AG10803 (cell line): ENCODE measurements around the gene NTMT1.

ENCODE experiments used
- DNase-seq: peaks from one replicate; pipeline ENCODE4 v3.0.0; 2010; ENCODE audit warnings: low read depth
- H3K4me3 ChIP-seq: 2 replicates; pipeline ENCODE4 v1.5.1; 2011; ENCODE audit warnings: mild to moderate bottlenecking, low read length, control low read depth
- CTCF ChIP-seq: conservative IDR thresholded peaks from 2 replicates; pipeline ENCODE4 v1.5.1; 2011; ENCODE audit warnings: mild to moderate bottlenecking, low read length, control low read depth, inconsistent platforms

Gene NTMT1

GRCh38 chr9:129612123-129612522 lies 13.8 kb upstream of the NTMT1 start:
- H3K4me3 ChIP-seq: no peak overlapping the region
- TF ChIP-seq CTCF: no peak
- no peak for DNase-seq

- no peak for TF ChIP-seq CTCF
- H3K4me3 ChIP-seq: no peak overlapping the region
Observed at GRCh38 chr9:129612815-129613519, 13.0 kb upstream of the NTMT1 start.

GRCh38 chr9:129613520-129614175 lies 12.3 kb upstream of the NTMT1 start:
- TF ChIP-seq CTCF: no peak
- no peak for DNase-seq

More at GRCh38 chr9:129612815-129613519, 13.0 kb upstream of the NTMT1 start:
- DNase-seq: no peak

GRCh38 chr9:129614932-129615331 lies 11.0 kb upstream of the NTMT1 start:
- TF ChIP-seq CTCF: no peak
- no peak for DNase-seq
- H3K4me3 ChIP-seq: no peak overlapping the region

More at GRCh38 chr9:129613520-129614175, 12.3 kb upstream of the NTMT1 start:
- H3K4me3 ChIP-seq: no peak overlapping the region

GRCh38 chr9:129615407-129616285 lies 10.3 kb upstream of the NTMT1 start:
- no peak for TF ChIP-seq CTCF
- no peak overlapping the region for H3K4me3 ChIP-seq
- DNase-seq: no peak

GRCh38 chr9:129617167-129617566 lies 8.8 kb upstream of the NTMT1 start:
- H3K4me3 ChIP-seq: no peak overlapping the region
- TF ChIP-seq CTCF: peak; percentile 78
- peak; percentile 73 for DNase-seq
